ENCODE results near the gene DYNC1H1.

The DYNC1H1 gene

GRCh38 chr14:102040153-102040552, 75.8 kb downstream of the DYNC1H1 start:
- DNase-seq (ENCODE audit: low spot score): no peak
- no peak for TF ChIP-seq CTCF (IDR thresholded peaks at IDR 0.05; ENCODE audit: extremely low read depth, missing control alignments)

- no peak for DNase-seq (ENCODE audit: low spot score)
- TF ChIP-seq CTCF (IDR thresholded peaks at IDR 0.05; ENCODE audit: extremely low read depth, missing control alignments): no peak
Observed at GRCh38 chr14:102042699-102043098, 78.3 kb downstream of the DYNC1H1 start.

GRCh38 chr14:102043251-102044025, 79.1 kb downstream of the DYNC1H1 start:
- DNase-seq (ENCODE audit: low spot score): no peak
- TF ChIP-seq CTCF (IDR thresholded peaks at IDR 0.05; ENCODE audit: extremely low read depth, missing control alignments): no peak

- TF ChIP-seq CTCF (IDR thresholded peaks at IDR 0.05; ENCODE audit: extremely low read depth, missing control alignments): no peak
- no peak for DNase-seq (ENCODE audit: low spot score)
Observed at GRCh38 chr14:102044566-102044965, 80.2 kb downstream of the DYNC1H1 start.

GRCh38 chr14:102046337-102047278, 82.2 kb downstream of the DYNC1H1 start:
- DNase-seq (ENCODE audit: low spot score): no peak

GRCh38 chr14:102047808-102048540, 83.6 kb downstream of the DYNC1H1 start:
- no peak for DNase-seq (ENCODE audit: low spot score)
- no peak for TF ChIP-seq CTCF (IDR thresholded peaks at IDR 0.05; ENCODE audit: extremely low read depth, missing control alignments)

More at GRCh38 chr14:102046337-102047278, 82.2 kb downstream of the DYNC1H1 start:
- peak; percentile 14 for TF ChIP-seq CTCF (IDR thresholded peaks at IDR 0.05; ENCODE audit: extremely low read depth, missing control alignments)

Measured in GM20000 (cell line).